ENCODE measurements around the gene C6orf47. TPM values are rescaled to one million over a fixed set of nuclear protein-coding genes. Genes with fewer than 3 reads are reported as not detected.
A peak's percentile ranks its signal among the peaks of the same experiment; 100 is the strongest.

C6orf47 gene
- total RNA-seq, 2 donors from 2014 or later = 14.0 to 14.9 TPM

DNA sequence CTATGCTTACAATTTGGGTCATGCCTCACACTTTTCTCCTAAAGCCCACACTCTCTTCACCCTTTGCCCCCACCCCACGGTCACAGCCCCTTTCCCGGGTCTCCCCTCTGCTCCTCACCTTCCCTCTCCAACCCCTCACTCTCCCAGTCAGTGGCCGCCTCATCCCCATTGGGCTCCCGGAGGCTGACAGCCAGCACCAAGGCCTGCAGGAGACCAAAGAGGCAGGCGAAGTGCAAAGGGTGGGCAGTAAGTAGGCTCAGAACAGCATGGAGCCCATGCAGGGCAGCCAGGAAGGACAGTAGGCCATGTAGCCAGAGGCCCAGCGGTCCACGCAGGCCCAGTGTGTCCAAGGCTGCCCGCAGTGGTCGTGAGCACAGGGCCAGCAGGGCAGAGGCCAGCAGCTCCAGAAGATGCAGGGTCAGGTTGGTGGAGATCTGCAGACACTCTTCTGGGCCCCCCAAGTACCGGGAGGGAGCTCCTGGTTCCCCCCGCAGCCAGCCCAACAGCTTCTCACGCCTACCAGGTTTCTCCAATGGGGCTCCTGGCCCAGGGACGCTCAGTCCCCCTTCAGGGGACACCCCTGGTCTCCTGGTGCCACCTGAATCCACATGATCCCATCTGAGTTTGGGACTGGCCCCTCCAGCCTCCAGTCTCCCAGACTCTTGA lies 1.5 kb downstream of the C6orf47 start:
- peak overlapping the region; percentile 83 for H3K4me3 Mint-ChIP-seq
- no peaks in the 10 kb centered on the region for H3K27me3 Mint-ChIP-seq (ENCODE audit: insufficient read depth)
- H3K9me3 Mint-ChIP-seq = no peaks in the 10 kb centered on the region
- WGBS, 2 experiments (ENCODE audit: insufficient coverage in 1 of 2, insufficient read length in 1 of 2) = 93 to 100% methylated on average over 5 to 13 of the region's 13 CpGs
- no peaks in the 10 kb centered on the region for H3K27me3 ChIP-seq (ENCODE audit: control insufficient read depth, insufficient read depth, low read length, poor library complexity, severe bottlenecking)
- TF ChIP-seq CTCF (conservative IDR thresholded peaks at IDR 0.05) = no peak
- peaks cover 21% of the 10 kb centered on the region for H3K36me3 ChIP-seq (ENCODE audit: control insufficient read depth, insufficient read depth, low read length)
- H3K27ac ChIP-seq (ENCODE audit: low read depth, low read length) = no peak overlapping the region
- H3K36me3 Mint-ChIP-seq (ENCODE audit: low read depth) = peaks cover 39% of the 10 kb centered on the region
- H3K9me3 ChIP-seq (ENCODE audit: control insufficient read depth, low read length) = no peaks in the 10 kb centered on the region
- no peak overlapping the region for H3K9ac ChIP-seq (ENCODE audit: extremely low read depth, low read length, poor library complexity, severe bottlenecking)
- H3K4me1 ChIP-seq (ENCODE audit: control insufficient read depth, insufficient read depth, low read length) = peaks cover 11% of the 10 kb centered on the region
- H3K4me3 ChIP-seq (ENCODE audit: low read length) = peak overlapping the region; percentile 99
- peak overlapping the region; percentile 92 for H3K27ac Mint-ChIP-seq
- DNase-seq = no peak
- peaks cover 27% of the 10 kb centered on the region for H3K4me1 Mint-ChIP-seq

DNA sequence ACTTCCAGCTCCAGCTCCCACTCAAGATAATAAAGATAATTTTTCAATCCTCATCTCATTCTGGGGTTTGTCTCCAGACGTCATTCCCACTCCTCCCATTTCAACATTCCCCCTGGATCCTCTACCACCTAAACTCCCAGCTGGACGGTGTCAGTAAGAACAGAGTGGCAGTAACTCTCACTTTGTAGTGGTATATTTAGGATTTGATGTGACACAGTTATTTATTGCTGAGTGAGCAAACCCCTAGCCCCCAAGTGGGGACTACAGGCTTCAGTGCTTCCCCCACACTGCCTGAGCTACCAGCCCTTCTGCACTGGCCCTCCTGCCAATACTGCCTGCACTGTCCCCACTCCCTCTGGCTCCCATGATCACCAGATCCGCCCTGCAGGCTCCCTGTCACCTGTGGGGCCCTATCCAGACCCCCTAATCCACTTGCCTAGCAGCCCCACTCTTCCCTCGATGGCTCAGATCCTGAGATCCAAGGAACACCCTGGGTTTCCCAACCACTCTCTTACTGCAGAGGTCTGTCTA lies 2.4 kb downstream of the C6orf47 start:
- Histone ChIP-seq H3K27me3 (ENCODE audit: control insufficient read depth, insufficient read depth, low read length, poor library complexity, severe bottlenecking) (no peaks in the 10 kb centered on the region), H3K9me3 (ENCODE audit: control insufficient read depth, low read length) (no peaks in the 10 kb centered on the region), H3K27ac (ENCODE audit: low read depth, low read length) (no peak overlapping the region), H3K4me1 (ENCODE audit: control insufficient read depth, insufficient read depth, low read length) (peaks cover 8% of the 10 kb centered on the region), H3K4me3 (ENCODE audit: low read length) (no peak overlapping the region), H3K9ac (ENCODE audit: extremely low read depth, low read length, poor library complexity, severe bottlenecking) (no peak overlapping the region), H3K36me3 (ENCODE audit: control insufficient read depth, insufficient read depth, low read length) (peaks cover 16% of the 10 kb centered on the region)
- Mint-ChIP-seq H3K4me1 (peaks cover 18% of the 10 kb centered on the region), H3K9me3 (no peaks in the 10 kb centered on the region), H3K36me3 (ENCODE audit: low read depth) (peaks cover 31% of the 10 kb centered on the region), H3K27ac (peak overlapping the region; percentile 52), H3K27me3 (ENCODE audit: insufficient read depth) (no peaks in the 10 kb centered on the region), H3K4me3 (peak overlapping the region; percentile 83)
- no peak for DNase-seq
- WGBS, 2 experiments (ENCODE audit: insufficient coverage in 1 of 2, insufficient read length in 1 of 2) = 96% methylated on average over 4 of the region's 4 CpGs; no CpG with 5 or more reads in 1 of the 2 experiments
- TF ChIP-seq CTCF (conservative IDR thresholded peaks at IDR 0.05) = no peak

- 80 to 96% methylated on average over 4 to 6 of the region's 6 CpGs for WGBS, 2 experiments (ENCODE audit: insufficient coverage in 1 of 2, insufficient read length in 1 of 2)
- no peaks in the 10 kb centered on the region for H3K27me3 Mint-ChIP-seq (ENCODE audit: insufficient read depth)
- TF ChIP-seq CTCF (conservative IDR thresholded peaks at IDR 0.05) = no peak
- peaks cover 27% of the 10 kb centered on the region for H3K36me3 Mint-ChIP-seq (ENCODE audit: low read depth)
- H3K27ac ChIP-seq (ENCODE audit: low read depth, low read length) = no peak overlapping the region
- no peak for DNase-seq
- peaks cover 17% of the 10 kb centered on the region for H3K4me1 Mint-ChIP-seq
- peak overlapping the region; percentile 52 for H3K27ac Mint-ChIP-seq
- no peaks in the 10 kb centered on the region for H3K9me3 ChIP-seq (ENCODE audit: control insufficient read depth, low read length)
- no peak overlapping the region for H3K4me3 ChIP-seq (ENCODE audit: low read length)
- no peak overlapping the region for H3K9ac ChIP-seq (ENCODE audit: extremely low read depth, low read length, poor library complexity, severe bottlenecking)
- H3K4me3 Mint-ChIP-seq = no peak overlapping the region
- peaks cover 11% of the 10 kb centered on the region for H3K36me3 ChIP-seq (ENCODE audit: control insufficient read depth, insufficient read depth, low read length)
- peaks cover 8% of the 10 kb centered on the region for H3K4me1 ChIP-seq (ENCODE audit: control insufficient read depth, insufficient read depth, low read length)
- H3K9me3 Mint-ChIP-seq = no peaks in the 10 kb centered on the region
- H3K27me3 ChIP-seq (ENCODE audit: control insufficient read depth, insufficient read depth, low read length, poor library complexity, severe bottlenecking) = no peaks in the 10 kb centered on the region
Measured at GRCh38 chr6:31657406-31658157, 3.0 kb downstream of the C6orf47 start.
